GM12874 (cell line): Measurements from ENCODE around the gene IL23R.

Experiments used
- CTCF ChIP-seq: IDR thresholded peaks from 2 replicates; pipeline ENCODE4 v1.5.1; 2011; ENCODE audit warnings: low read depth, mild to moderate bottlenecking, control low read depth, low read length, moderate library complexity; ENCODE audit not compliant: insufficient read depth

The IL23R gene

GRCh38 chr1:67130673-67131072, 35.6 kb upstream of the IL23R start:
- no peak for TF ChIP-seq CTCF

GRCh38 chr1:67133177-67133576, 33.1 kb upstream of the IL23R start:
- TF ChIP-seq CTCF, result no peak

- no peak for TF ChIP-seq CTCF
Measured at GRCh38 chr1:67134695-67135094, 31.6 kb upstream of the IL23R start, which contains the start of gene C1orf141. C1orf141 (minus strand) TSS chr1:67134970; CDS start chr1:67127240, 7,730 bp downstream.

GRCh38 chr1:67135354-67135753, 30.9 kb upstream of the IL23R start:
- TF ChIP-seq CTCF, result no peak

GRCh38 chr1:67137307-67137753, 28.9 kb upstream of the IL23R start:
- no peak for TF ChIP-seq CTCF

GRCh38 chr1:67138813-67139499, 27.3 kb upstream of the IL23R start:
- TF ChIP-seq CTCF, result no peak

- TF ChIP-seq CTCF, result no peak
Measured at GRCh38 chr1:67140460-67140859, 25.8 kb upstream of the IL23R start.
